GM12801 (cell line): ENCODE data around the gene THRB.

ENCODE experiments used
- TF ChIP-seq, protein P1 (sequence below): IDR thresholded peaks from one replicate; pipeline ENCODE4 v1.5.1; 2011; ENCODE audit warnings: control low read depth; ENCODE audit not compliant: insufficient read length; ENCODE audit errors: extremely low read depth

THRB gene

DNA sequence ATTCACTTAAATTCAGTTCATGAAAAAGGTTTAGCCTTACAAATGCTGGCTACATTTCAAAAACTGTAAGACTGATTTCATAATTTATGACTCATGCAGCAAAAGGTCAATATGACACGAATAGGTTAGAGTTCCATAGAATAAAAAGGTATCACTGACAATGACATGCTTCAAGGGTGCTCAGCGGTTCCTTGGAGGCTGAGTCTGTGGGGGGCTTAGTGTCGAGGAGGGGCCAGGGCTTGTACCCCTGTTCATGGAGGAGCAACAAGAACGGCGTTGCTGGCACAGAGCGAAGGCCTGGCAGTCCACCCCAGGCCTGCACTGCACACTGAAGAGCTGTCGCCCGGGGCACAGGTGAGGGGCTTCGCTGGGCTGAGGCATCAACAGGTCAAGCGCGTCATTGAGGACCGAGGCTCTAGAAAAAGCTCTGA is 375.3 kb downstream of the THRB start:
- TF ChIP-seq, protein P1, sequence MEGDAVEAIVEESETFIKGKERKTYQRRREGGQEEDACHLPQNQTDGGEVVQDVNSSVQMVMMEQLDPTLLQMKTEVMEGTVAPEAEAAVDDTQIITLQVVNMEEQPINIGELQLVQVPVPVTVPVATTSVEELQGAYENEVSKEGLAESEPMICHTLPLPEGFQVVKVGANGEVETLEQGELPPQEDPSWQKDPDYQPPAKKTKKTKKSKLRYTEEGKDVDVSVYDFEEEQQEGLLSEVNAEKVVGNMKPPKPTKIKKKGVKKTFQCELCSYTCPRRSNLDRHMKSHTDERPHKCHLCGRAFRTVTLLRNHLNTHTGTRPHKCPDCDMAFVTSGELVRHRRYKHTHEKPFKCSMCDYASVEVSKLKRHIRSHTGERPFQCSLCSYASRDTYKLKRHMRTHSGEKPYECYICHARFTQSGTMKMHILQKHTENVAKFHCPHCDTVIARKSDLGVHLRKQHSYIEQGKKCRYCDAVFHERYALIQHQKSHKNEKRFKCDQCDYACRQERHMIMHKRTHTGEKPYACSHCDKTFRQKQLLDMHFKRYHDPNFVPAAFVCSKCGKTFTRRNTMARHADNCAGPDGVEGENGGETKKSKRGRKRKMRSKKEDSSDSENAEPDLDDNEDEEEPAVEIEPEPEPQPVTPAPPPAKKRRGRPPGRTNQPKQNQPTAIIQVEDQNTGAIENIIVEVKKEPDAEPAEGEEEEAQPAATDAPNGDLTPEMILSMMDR: no peak

- TF ChIP-seq, protein P1: no peak
Measured at GRCh38 chr3:24117508-24117907, 377.1 kb downstream of the THRB start.

GRCh38 chr3:24111711-24112110 is 382.9 kb downstream of the THRB start:
- TF ChIP-seq, protein P1: no peak

- TF ChIP-seq, protein P1: no peak
Measured at GRCh38 chr3:24110051-24110450, 384.6 kb downstream of the THRB start.

DNA sequence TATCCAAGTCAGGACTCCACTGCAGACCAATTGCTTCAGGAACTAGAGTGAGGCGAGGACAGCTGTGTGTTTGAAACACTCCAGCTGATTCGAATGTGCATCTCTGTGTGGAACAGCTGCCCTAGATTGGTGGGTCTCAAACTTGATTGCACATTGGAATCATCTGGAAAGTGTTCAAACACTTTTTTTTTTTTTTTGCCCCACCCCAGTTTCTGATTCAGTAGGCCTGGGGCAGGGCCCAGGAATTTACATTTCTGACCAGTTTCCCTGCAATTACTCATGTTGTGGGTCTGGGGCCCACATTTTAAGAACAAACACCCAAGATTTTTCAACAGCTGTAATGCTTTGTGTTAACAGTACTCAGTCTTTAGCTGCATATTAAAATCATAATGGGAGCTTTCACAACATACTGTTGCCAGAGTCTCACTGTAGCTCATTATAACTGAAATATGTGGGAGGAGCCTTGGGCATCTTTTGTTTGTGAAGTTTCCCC is 392.9 kb downstream of the THRB start:
- TF ChIP-seq, protein P1: no peak

GRCh38 chr3:24100696-24101402 is 393.8 kb downstream of the THRB start:
- TF ChIP-seq, protein P1: no peak

GRCh38 chr3:24096695-24097290 is 397.9 kb downstream of the THRB start:
- TF ChIP-seq, protein P1: no peak
